ENCODE results near the gene TPX2.

- TF ChIP-seq CTCF (IDR thresholded peaks at IDR 0.05) (no peak), EZH2phosphoT487 (IDR thresholded peaks at IDR 0.05) (no peak)
Observed at GRCh38 chr20:31819083-31819784, 80.1 kb downstream of the TPX2 start, which contains the start of gene MYLK2.
